ENCODE results near the gene DLG2. TPM values are rescaled to one million over a fixed set of nuclear protein-coding genes. Genes with fewer than 3 reads are reported as not detected.

Gene DLG2
- total RNA-seq, 1 experiment from 2014 or later = 17.5 TPM

GRCh38 chr11:84866922-84867321, 760.2 kb downstream of the DLG2 start:
- no peak for DNase-seq (ENCODE audit: low spot score)
- no peak for ATAC-seq
- H3K36me3 Mint-ChIP-seq = no peaks in the 10 kb centered on the region
- H3K27me3 Mint-ChIP-seq (ENCODE audit: low read depth) = no peaks in the 10 kb centered on the region
- H3K9me3 Mint-ChIP-seq = no peaks in the 10 kb centered on the region
- H3K4me3 Mint-ChIP-seq = no peak overlapping the region
- peaks cover 15% of the 10 kb centered on the region for H3K4me1 Mint-ChIP-seq
- TF ChIP-seq ZNF263 (CRISPR knock-in tag; IDR thresholded peaks at IDR 0.05; ENCODE audit: low read depth) (no peak), FOXK1 (CRISPR knock-in tag; IDR thresholded peaks at IDR 0.05) (no peak), ZNF423 (CRISPR knock-in tag; IDR thresholded peaks at IDR 0.05) (no peak), ZBTB21 (CRISPR knock-in tag; IDR thresholded peaks at IDR 0.05; ENCODE audit: borderline replicate concordance) (no peak), GTF2I (CRISPR knock-in tag; conservative IDR thresholded peaks at IDR 0.05) (no peak), ZNF416 (CRISPR knock-in tag; IDR thresholded peaks at IDR 0.05) (no peak), ZNF138 (CRISPR knock-in tag; conservative IDR thresholded peaks at IDR 0.05) (no peak)
- TF ChIP-seq, protein P1, sequence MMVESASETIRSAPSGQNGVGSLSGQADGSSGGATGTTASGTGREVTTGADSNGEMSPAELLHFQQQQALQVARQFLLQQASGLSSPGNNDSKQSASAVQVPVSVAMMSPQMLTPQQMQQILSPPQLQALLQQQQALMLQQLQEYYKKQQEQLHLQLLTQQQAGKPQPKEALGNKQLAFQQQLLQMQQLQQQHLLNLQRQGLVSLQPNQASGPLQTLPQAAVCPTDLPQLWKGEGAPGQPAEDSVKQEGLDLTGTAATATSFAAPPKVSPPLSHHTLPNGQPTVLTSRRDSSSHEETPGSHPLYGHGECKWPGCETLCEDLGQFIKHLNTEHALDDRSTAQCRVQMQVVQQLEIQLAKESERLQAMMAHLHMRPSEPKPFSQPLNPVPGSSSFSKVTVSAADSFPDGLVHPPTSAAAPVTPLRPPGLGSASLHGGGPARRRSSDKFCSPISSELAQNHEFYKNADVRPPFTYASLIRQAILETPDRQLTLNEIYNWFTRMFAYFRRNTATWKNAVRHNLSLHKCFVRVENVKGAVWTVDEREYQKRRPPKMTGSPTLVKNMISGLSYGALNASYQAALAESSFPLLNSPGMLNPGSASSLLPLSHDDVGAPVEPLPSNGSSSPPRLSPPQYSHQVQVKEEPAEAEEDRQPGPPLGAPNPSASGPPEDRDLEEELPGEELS (CRISPR knock-in tag; IDR thresholded peaks at IDR 0.05) = no peak
- TF ChIP-seq, protein P2, sequence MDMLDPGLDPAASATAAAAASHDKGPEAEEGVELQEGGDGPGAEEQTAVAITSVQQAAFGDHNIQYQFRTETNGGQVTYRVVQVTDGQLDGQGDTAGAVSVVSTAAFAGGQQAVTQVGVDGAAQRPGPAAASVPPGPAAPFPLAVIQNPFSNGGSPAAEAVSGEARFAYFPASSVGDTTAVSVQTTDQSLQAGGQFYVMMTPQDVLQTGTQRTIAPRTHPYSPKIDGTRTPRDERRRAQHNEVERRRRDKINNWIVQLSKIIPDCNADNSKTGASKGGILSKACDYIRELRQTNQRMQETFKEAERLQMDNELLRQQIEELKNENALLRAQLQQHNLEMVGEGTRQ (CRISPR knock-in tag; IDR thresholded peaks at IDR 0.05) = no peak
- TF ChIP-seq, protein P3, sequence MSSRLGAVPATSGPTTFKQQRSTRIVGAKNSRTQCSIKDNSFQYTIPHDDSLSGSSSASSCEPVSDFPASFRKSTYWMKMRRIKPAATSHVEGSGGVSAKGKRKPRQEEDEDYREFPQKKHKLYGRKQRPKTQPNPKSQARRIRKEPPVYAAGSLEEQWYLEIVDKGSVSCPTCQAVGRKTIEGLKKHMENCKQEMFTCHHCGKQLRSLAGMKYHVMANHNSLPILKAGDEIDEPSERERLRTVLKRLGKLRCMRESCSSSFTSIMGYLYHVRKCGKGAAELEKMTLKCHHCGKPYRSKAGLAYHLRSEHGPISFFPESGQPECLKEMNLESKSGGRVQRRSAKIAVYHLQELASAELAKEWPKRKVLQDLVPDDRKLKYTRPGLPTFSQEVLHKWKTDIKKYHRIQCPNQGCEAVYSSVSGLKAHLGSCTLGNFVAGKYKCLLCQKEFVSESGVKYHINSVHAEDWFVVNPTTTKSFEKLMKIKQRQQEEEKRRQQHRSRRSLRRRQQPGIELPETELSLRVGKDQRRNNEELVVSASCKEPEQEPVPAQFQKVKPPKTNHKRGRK (CRISPR knock-in tag; IDR thresholded peaks at IDR 0.05; ENCODE audit: borderline replicate concordance) = no peak
- H3K27ac Mint-ChIP-seq = no peak overlapping the region
- POLR2A ChIA-PET = interaction anchor here (1.1 kb wide), 1 partner anchor 597 kb away, joined by 3 read pairs; no protein-coding TSS in a partner anchor
- CTCF ChIA-PET = no interaction called here

DNA sequence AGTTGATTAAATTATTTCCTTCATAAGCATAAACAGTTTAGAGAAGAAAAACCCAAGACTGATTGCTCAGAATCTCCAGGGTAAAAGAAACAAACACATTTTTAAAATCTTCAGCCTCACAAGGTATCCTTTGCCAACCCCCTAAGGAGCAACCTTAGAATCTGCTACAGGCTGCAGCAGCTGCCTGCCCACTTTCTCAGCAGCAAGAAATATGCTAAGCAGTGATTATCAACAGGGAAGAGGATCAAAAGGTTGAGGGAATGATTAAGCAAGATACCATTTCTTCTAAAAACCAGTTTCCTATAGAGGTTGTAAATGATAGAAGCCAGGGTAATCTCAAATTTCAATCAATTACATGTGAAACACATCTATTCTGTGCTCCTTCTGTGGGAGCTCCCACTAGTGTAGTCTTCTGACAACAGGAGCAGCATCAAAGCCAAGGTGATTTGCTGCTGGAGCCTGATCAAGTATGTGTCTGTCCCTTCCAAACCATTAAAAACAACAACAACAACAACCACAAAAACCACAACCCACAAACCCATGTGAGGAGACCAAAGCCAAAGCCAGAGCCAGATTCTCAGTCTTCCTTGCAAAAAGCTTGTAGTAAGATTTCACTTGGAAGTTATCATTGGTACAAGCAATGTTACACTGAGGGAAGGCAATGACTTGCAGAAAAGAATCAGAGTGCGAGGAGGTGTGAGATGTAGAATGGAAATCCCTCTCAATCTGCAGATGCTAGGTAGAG, 761.2 kb downstream of the DLG2 start:
- ChIA-PET CTCF (no interaction called here), POLR2A (interaction anchor here (1.1 kb wide), 1 partner anchor 598 kb away, joined by 3 read pairs; no protein-coding TSS in a partner anchor)
- H3K27ac Mint-ChIP-seq = peak overlapping the region; percentile 86
- peak; percentile 43 for ATAC-seq
- DNase-seq (ENCODE audit: low spot score) = no peak
- no peaks in the 10 kb centered on the region for H3K36me3 Mint-ChIP-seq
- H3K4me3 Mint-ChIP-seq = no peak overlapping the region
- TF ChIP-seq ELF4 (CRISPR knock-in tag; IDR thresholded peaks at IDR 0.05; ENCODE audit: low read depth) = no peak
- TF ChIP-seq RELA (CRISPR knock-in tag; IDR thresholded peaks at IDR 0.05; ENCODE audit: borderline replicate concordance) = no peak
- TF ChIP-seq TCF7 (CRISPR knock-in tag; IDR thresholded peaks at IDR 0.05; ENCODE audit: low read depth) = no peak
- TF ChIP-seq, protein P4, sequence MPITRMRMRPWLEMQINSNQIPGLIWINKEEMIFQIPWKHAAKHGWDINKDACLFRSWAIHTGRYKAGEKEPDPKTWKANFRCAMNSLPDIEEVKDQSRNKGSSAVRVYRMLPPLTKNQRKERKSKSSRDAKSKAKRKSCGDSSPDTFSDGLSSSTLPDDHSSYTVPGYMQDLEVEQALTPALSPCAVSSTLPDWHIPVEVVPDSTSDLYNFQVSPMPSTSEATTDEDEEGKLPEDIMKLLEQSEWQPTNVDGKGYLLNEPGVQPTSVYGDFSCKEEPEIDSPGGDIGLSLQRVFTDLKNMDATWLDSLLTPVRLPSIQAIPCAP (CRISPR knock-in tag; IDR thresholded peaks at IDR 0.05) = no peak
- TF ChIP-seq ZNF425 (CRISPR knock-in tag; conservative IDR thresholded peaks at IDR 0.05) = no peak
- TF ChIP-seq FOXP1 (CRISPR knock-in tag; IDR thresholded peaks at IDR 0.05; ENCODE audit: borderline replicate concordance) = no peak
- TF ChIP-seq ESRRA (CRISPR knock-in tag; IDR thresholded peaks at IDR 0.05; ENCODE audit: borderline replicate concordance) = no peak
- TF ChIP-seq ZBTB21 (CRISPR knock-in tag; IDR thresholded peaks at IDR 0.05; ENCODE audit: borderline replicate concordance) = no peak
- H3K4me1 Mint-ChIP-seq = peaks cover 22% of the 10 kb centered on the region
- no peaks in the 10 kb centered on the region for H3K27me3 Mint-ChIP-seq (ENCODE audit: low read depth)
- no peaks in the 10 kb centered on the region for H3K9me3 Mint-ChIP-seq

All from WTC11 (cell line).